Measurements from ENCODE around the gene DNAH17. TPM values are rescaled to one million over a fixed set of nuclear protein-coding genes. Genes with fewer than 3 reads are reported as not detected.

DNAH17 gene
- total and polyA plus RNA-seq, 3 experiments from 2014 or later: 0.20 TPM; not detected in 2

DNA sequence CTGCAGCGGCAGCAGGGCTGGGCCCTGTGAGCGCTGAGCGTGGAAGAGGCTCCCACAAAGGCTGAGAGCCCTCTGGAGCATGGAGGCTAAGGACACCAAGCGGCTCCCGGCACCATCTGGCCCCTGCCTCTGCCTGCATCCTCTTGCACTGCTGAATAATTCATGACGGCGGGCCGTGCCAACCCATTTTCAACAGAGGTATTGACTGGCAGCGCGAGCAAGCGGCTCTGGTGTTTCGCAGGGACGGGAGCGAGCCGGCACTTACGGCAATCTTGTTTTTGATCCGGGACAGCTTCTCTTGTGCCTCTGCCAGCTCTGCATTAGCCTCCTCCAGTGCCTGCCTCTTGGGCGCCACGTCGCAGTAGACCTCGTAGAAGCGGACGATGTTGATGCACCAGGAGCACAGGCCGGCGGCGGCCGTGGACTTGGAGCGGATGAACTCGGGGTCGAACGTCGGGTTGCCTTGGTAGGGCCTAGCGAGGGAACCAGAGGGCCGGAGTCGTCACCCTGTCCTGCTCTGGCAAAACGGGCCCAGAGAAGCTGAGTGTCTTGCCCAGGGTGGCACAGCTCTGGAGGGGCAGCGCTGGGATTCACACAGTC, 118.4 kb downstream of the DNAH17 start:
- POLR2A ChIA-PET: no interaction called here
- H3K27ac Mint-ChIP-seq: no peak overlapping the region
- H3K9me3 Mint-ChIP-seq: no peaks in the 10 kb centered on the region
- H3K4me3 Mint-ChIP-seq: no peak overlapping the region
- CTCF ChIA-PET: interaction anchor here (1.3 kb wide), 1 partner anchor 13 kb away, joined by 3 read pairs; no protein-coding TSS in a partner anchor
- H3K36me3 Mint-ChIP-seq: no peaks in the 10 kb centered on the region
- H3K4me3 ChIP-seq (ENCODE audit: low read length): no peak overlapping the region
- H3K4me1 Mint-ChIP-seq: no peaks in the 10 kb centered on the region
- DNase-seq: no peak
- no peaks in the 10 kb centered on the region for H3K9me3 ChIP-seq (ENCODE audit: low read length)
- peaks cover 2 to 3% of the 10 kb centered on the region in 2 donors for H3K27me3 Mint-ChIP-seq
- no peaks in the 10 kb centered on the region for H3K27me3 ChIP-seq (ENCODE audit: insufficient read depth, low read length, poor library complexity, severe bottlenecking)
- H3K4me1 ChIP-seq (ENCODE audit: insufficient read depth, low read length): no peaks in the 10 kb centered on the region
- H3K36me3 ChIP-seq (ENCODE audit: insufficient read depth, low read length): no peaks in the 10 kb centered on the region
- H3K27ac ChIP-seq (ENCODE audit: low read depth, low read length): no peak overlapping the region

DNA sequence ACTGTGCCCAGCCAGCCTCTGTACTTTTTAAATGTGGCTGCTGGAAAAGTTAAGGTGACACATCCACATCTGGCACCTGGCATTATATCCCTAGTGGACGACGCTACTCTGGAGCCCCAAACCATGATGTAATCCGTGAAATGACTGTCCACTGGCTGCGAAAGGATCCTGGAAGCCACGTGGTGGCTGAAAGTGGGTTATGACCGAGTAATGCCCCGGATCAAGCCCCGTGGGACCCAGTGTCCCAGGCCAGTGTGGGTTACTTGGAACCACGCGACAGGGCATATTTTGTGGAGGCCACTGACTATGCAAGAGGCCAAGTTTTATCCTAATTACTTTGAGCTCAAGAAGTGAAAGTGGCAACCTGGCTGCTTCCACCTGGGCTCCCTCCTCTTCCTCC, 119.1 kb downstream of the DNAH17 start:
- no peaks in the 10 kb centered on the region for H3K9me3 Mint-ChIP-seq
- CTCF ChIA-PET: interaction anchor here (1.3 kb wide), 1 partner anchor 12 kb away, joined by 3 read pairs; no protein-coding TSS in a partner anchor

DNA sequence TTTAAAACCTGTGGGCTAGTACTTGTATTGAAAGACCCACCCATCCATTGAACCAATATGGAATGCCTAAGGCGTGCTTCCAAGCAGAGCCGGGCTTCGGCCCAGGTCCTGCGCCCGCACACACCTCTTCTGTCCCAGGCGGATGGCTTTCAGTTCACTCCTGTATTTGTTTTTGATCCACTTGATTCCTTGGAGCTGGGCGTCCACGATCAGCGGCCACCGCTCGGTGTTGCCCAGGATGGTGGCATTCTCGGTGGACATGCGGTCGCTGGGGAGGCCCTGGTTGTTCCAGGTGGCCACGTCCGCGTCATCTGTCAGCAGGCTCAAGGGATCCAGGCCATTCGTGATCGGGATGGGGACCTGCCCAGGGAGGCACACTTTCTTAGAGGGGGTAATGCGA, 122.8 kb downstream of the DNAH17 start:
- H3K4me1 ChIP-seq (ENCODE audit: insufficient read depth, low read length): no peaks in the 10 kb centered on the region
- no peaks in the 10 kb centered on the region for H3K36me3 ChIP-seq (ENCODE audit: insufficient read depth, low read length)
- Mint-ChIP-seq H3K4me1 (no peaks in the 10 kb centered on the region), H3K27ac (no peak overlapping the region), H3K9me3 (no peaks in the 10 kb centered on the region), H3K27me3 (peaks cover 3% of the 10 kb centered on the region in 2 donors), H3K36me3 (no peaks in the 10 kb centered on the region), H3K4me3 (no peak overlapping the region)
- no peak overlapping the region for H3K27ac ChIP-seq (ENCODE audit: low read depth, low read length)
- POLR2A ChIA-PET: no interaction called here
- CTCF ChIA-PET: interaction anchor here (0.8 kb wide), 1 partner anchor 9 kb away, joined by 3 read pairs; no protein-coding TSS in a partner anchor
- H3K9me3 ChIP-seq (ENCODE audit: low read length): no peaks in the 10 kb centered on the region
- no peak overlapping the region for H3K4me3 ChIP-seq (ENCODE audit: low read length)
- no peak for DNase-seq
- H3K27me3 ChIP-seq (ENCODE audit: insufficient read depth, low read length, poor library complexity, severe bottlenecking): no peaks in the 10 kb centered on the region

More for the DNA sequence above, 119.1 kb downstream of the DNAH17 start:
- Mint-ChIP-seq H3K27ac (no peak overlapping the region), H3K36me3 (no peaks in the 10 kb centered on the region), H3K4me3 (no peak overlapping the region), H3K4me1 (no peaks in the 10 kb centered on the region), H3K27me3 (peaks cover 2 to 3% of the 10 kb centered on the region in 2 donors)
- Histone ChIP-seq H3K27ac (ENCODE audit: low read depth, low read length) (no peak overlapping the region), H3K4me3 (ENCODE audit: low read length) (no peak overlapping the region), H3K9me3 (ENCODE audit: low read length) (no peaks in the 10 kb centered on the region), H3K36me3 (ENCODE audit: insufficient read depth, low read length) (no peaks in the 10 kb centered on the region), H3K4me1 (ENCODE audit: insufficient read depth, low read length) (no peaks in the 10 kb centered on the region), H3K27me3 (ENCODE audit: insufficient read depth, low read length, poor library complexity, severe bottlenecking) (no peaks in the 10 kb centered on the region)
- DNase-seq: no peak
- POLR2A ChIA-PET: no interaction called here

DNA sequence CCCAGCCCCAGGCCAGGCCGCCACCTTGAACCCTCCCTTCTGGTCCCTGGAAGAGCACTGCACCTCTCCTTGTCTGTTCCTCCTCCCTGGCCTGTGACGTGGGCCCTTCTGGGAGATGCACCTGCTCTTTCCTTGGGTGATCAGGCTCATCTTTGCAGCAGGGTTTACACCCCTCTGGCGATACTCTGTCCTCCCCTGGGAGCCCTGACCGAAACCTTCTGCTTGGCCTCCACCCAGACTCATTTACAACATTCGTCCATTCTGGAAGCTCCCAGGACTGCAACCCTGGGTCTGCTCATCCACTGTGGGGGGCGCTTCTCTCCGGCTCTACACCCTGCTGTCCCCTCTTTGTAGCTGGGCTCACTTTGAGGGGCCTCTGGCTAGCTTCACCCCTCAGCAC, 125.4 kb downstream of the DNAH17 start:
- Histone ChIP-seq H3K27ac (ENCODE audit: low read depth, low read length) (no peak overlapping the region), H3K36me3 (ENCODE audit: insufficient read depth, low read length) (no peaks in the 10 kb centered on the region), H3K9me3 (ENCODE audit: low read length) (no peaks in the 10 kb centered on the region), H3K27me3 (ENCODE audit: insufficient read depth, low read length, poor library complexity, severe bottlenecking) (no peaks in the 10 kb centered on the region), H3K4me1 (ENCODE audit: insufficient read depth, low read length) (no peaks in the 10 kb centered on the region), H3K4me3 (ENCODE audit: low read length) (no peak overlapping the region)
- peaks cover 3% of the 10 kb centered on the region in 2 donors for H3K27me3 Mint-ChIP-seq
- ChIA-PET CTCF (no interaction called here), POLR2A (no interaction called here)
- no peaks in the 10 kb centered on the region for H3K4me1 Mint-ChIP-seq
- H3K27ac Mint-ChIP-seq: no peak overlapping the region
- H3K36me3 Mint-ChIP-seq: no peaks in the 10 kb centered on the region
- DNase-seq: no peak
- H3K4me3 Mint-ChIP-seq: no peak overlapping the region
- H3K9me3 Mint-ChIP-seq: no peaks in the 10 kb centered on the region

DNA sequence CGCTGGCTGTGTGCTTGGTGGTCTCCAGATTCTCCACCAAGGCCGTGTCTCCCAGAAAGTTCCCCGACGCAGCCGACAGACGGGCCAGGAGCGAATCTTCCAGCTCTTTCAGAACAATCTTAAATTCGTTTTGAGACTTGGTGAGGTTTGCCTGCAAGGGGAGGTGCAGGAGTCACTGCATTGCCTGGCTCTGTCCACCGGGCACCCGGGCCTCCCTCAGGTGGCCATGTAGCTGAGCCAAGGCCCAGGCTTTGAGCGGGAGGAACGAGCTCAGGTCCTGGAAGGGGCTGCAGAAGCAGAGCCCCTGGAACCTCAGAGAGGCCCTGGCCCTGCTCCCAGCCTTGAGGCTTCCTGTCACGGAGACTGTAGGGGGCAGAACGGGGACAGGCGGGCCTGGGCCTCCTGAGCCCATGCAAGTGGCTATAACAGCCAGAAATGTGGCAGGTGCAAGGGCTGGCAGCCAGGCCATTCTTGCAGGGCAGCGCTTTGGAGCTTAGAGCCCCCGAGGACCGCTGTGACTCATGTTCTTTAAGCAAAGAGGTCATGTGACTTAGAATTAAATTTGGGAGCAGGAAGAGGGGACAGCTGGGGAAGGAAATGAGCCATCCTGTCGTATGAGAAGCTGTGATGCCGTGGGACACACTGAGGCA, 126.4 kb downstream of the DNAH17 start:
- Histone ChIP-seq H3K4me3 (ENCODE audit: low read length) (no peak overlapping the region), H3K36me3 (ENCODE audit: insufficient read depth, low read length) (no peaks in the 10 kb centered on the region), H3K27ac (ENCODE audit: low read depth, low read length) (no peak overlapping the region), H3K27me3 (ENCODE audit: insufficient read depth, low read length, poor library complexity, severe bottlenecking) (no peaks in the 10 kb centered on the region), H3K9me3 (ENCODE audit: low read length) (no peaks in the 10 kb centered on the region), H3K4me1 (ENCODE audit: insufficient read depth, low read length) (no peaks in the 10 kb centered on the region)
- H3K27ac Mint-ChIP-seq: peak overlapping the region in 1 of 8 donors; percentile 6
- no peak for DNase-seq
- H3K36me3 Mint-ChIP-seq: no peaks in the 10 kb centered on the region
- H3K4me1 Mint-ChIP-seq: no peaks in the 10 kb centered on the region
- ChIA-PET POLR2A (no interaction called here), CTCF (no interaction called here)
- H3K9me3 Mint-ChIP-seq: no peaks in the 10 kb centered on the region
- H3K4me3 Mint-ChIP-seq: no peak overlapping the region
- H3K27me3 Mint-ChIP-seq: peaks cover 3 to 5% of the 10 kb centered on the region in 2 donors

DNA sequence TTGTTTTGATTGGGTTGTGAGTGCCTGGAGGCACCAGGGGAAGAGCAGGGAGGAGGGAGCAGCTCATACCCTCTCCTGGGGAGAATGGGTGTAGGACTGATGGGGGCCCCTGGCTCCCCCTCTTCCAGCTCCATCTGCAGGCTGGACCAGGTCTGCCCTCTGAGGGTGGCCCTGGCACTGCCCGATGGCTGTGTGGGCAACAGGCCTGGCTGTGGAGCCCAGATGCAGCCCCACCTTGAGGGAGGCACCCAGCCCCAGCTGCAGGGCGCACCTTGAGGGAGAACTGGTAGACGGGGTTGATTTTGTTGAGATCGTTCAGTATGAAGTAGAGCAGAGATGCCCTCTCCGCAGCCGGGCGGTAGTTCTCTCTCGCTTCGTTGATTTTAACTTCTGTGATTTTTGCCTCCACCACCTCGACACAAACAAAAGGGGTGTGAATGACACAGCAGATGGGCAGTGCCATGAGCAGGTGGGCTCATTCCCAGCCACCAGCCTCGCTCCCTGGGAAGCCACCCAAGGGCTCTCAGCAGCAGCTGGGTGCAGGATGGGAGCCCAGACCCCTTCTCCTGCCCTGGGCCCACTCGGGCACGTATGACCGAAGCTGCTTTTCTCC, 127.1 kb downstream of the DNAH17 start:
- H3K4me1 ChIP-seq (ENCODE audit: insufficient read depth, low read length): no peaks in the 10 kb centered on the region
- no peaks in the 10 kb centered on the region for H3K27me3 ChIP-seq (ENCODE audit: insufficient read depth, low read length, poor library complexity, severe bottlenecking)
- no peak overlapping the region for H3K4me3 ChIP-seq (ENCODE audit: low read length)
- no peaks in the 10 kb centered on the region for H3K4me1 Mint-ChIP-seq
- no peaks in the 10 kb centered on the region for H3K9me3 Mint-ChIP-seq
- peaks cover 3 to 5% of the 10 kb centered on the region in 2 donors for H3K27me3 Mint-ChIP-seq
- DNase-seq: no peak
- no peaks in the 10 kb centered on the region for H3K9me3 ChIP-seq (ENCODE audit: low read length)
- no peak overlapping the region for H3K27ac ChIP-seq (ENCODE audit: low read depth, low read length)
- H3K27ac Mint-ChIP-seq: no peak overlapping the region
- POLR2A ChIA-PET: no interaction called here
- H3K4me3 Mint-ChIP-seq: no peak overlapping the region
- CTCF ChIA-PET: no interaction called here
- H3K36me3 Mint-ChIP-seq: no peaks in the 10 kb centered on the region
- H3K36me3 ChIP-seq (ENCODE audit: insufficient read depth, low read length): no peaks in the 10 kb centered on the region

DNA sequence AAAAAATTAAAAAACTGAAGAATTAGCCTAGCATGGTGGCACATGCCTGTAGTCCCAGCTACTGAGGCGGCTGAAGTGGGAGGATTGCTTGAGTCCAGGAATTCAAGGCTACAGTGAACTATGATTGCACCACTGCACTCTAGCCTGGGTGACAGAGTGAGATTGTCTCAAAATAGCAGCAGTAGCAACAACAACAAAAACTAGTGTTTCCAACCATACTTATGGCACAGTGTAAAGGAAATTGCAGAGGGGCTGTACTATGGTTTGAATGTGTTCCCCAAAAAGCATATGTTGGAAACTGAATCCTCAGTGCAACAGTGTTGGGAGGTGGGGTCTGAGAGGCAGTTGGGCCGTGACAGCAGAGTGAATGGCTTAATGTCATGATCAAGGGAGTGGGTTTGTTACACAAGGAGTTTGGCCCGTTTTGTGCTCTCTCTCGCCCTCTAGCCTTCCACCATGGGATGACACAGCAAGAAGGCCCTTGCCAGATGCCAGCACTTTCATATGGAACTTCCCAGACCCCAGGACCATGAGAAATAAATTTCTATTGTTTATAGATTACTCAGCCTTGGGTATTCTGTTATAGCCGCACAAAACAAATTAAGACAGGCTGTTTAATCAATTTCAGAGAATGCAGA, 128.7 kb downstream of the DNAH17 start:
- POLR2A ChIA-PET: no interaction called here
- H3K9me3 Mint-ChIP-seq: no peaks in the 10 kb centered on the region
- no peak for DNase-seq
- Histone ChIP-seq H3K4me3 (ENCODE audit: low read length) (no peak overlapping the region), H3K27ac (ENCODE audit: low read depth, low read length) (no peak overlapping the region), H3K36me3 (ENCODE audit: insufficient read depth, low read length) (no peaks in the 10 kb centered on the region), H3K4me1 (ENCODE audit: insufficient read depth, low read length) (no peaks in the 10 kb centered on the region), H3K27me3 (ENCODE audit: insufficient read depth, low read length, poor library complexity, severe bottlenecking) (no peaks in the 10 kb centered on the region), H3K9me3 (ENCODE audit: low read length) (no peaks in the 10 kb centered on the region)
- peaks cover 3 to 5% of the 10 kb centered on the region in 2 donors for H3K27me3 Mint-ChIP-seq
- no peaks in the 10 kb centered on the region for H3K36me3 Mint-ChIP-seq
- no peaks in the 10 kb centered on the region for H3K4me1 Mint-ChIP-seq
- CTCF ChIA-PET: interaction anchor here (1.2 kb wide), 1 partner anchor 350 kb away, joined by 3 read pairs; no protein-coding TSS in a partner anchor
- H3K4me3 Mint-ChIP-seq: no peak overlapping the region
- no peak overlapping the region for H3K27ac Mint-ChIP-seq

DNA sequence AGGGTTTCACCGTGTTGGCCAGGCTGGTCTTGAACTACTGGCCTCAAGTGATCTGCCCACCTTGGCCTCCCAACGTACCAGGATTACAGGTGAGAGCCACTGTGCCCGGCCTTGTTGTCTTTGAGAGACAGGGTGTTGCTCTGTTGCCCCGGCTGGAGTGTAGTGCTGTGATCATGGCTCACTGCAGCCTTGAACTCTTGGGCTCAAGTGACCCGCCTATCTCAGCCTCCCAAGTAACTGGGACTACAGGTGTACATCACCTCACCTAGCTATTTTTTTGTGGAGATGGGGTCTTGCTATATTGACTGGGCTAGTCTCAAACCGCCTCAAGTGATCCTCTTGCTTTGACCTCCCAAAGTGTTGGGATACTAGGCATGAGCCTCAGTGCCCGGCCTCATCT, 130.4 kb downstream of the DNAH17 start:
- Mint-ChIP-seq H3K4me1 (no peaks in the 10 kb centered on the region), H3K4me3 (no peak overlapping the region), H3K36me3 (no peaks in the 10 kb centered on the region), H3K27me3 (peaks cover 3 to 4% of the 10 kb centered on the region in 2 donors), H3K27ac (no peak overlapping the region), H3K9me3 (no peaks in the 10 kb centered on the region)
- H3K27ac ChIP-seq (ENCODE audit: low read depth, low read length): no peak overlapping the region
- DNase-seq: no peak
- CTCF ChIA-PET: interaction anchor here (1.1 kb wide), 1 partner anchor 867 kb away, joined by 3 read pairs; no protein-coding TSS in a partner anchor
- H3K27me3 ChIP-seq (ENCODE audit: insufficient read depth, low read length, poor library complexity, severe bottlenecking): no peaks in the 10 kb centered on the region
- no peaks in the 10 kb centered on the region for H3K9me3 ChIP-seq (ENCODE audit: low read length)
- H3K36me3 ChIP-seq (ENCODE audit: insufficient read depth, low read length): no peaks in the 10 kb centered on the region
- H3K4me3 ChIP-seq (ENCODE audit: low read length): no peak overlapping the region
- POLR2A ChIA-PET: no interaction called here
- H3K4me1 ChIP-seq (ENCODE audit: insufficient read depth, low read length): no peaks in the 10 kb centered on the region
